ENCODE measurements around the gene CRYBG3. TPM values are rescaled to one million over a fixed set of nuclear protein-coding genes. Genes with fewer than 3 reads are reported as not detected.

CRYBG3 gene
- total RNA-seq, 1 donor from 2014 or later = 15.4 TPM

- DNase-seq (ENCODE audit: low read depth in 2 of 2) = no peak
Measured at GRCh38 chr3:97942801-97943546, 121.2 kb downstream of the CRYBG3 start.

- no peak for DNase-seq (ENCODE audit: low read depth in 2 of 2)
Measured at GRCh38 chr3:97948351-97949109, 126.7 kb downstream of the CRYBG3 start.

- DNase-seq (ENCODE audit: low read depth in 2 of 2) = no peak
Measured at GRCh38 chr3:97949110-97949485, 127.3 kb downstream of the CRYBG3 start.

GRCh38 chr3:97949743-97950142 lies 127.9 kb downstream of the CRYBG3 start:
- DNase-seq (ENCODE audit: low read depth in 2 of 2) = no peak

- no peak for DNase-seq (ENCODE audit: low read depth in 2 of 2)
Measured at GRCh38 chr3:97950360-97950759, 128.5 kb downstream of the CRYBG3 start.

GRCh38 chr3:97952280-97952679 lies 130.5 kb downstream of the CRYBG3 start:
- DNase-seq (ENCODE audit: low read depth in 2 of 2) = no peak

GRCh38 chr3:97952872-97953271 lies 131.1 kb downstream of the CRYBG3 start:
- DNase-seq (ENCODE audit: low read depth in 2 of 2) = no peak

GRCh38 chr3:97954228-97954827 lies 132.5 kb downstream of the CRYBG3 start:
- DNase-seq (ENCODE audit: low read depth in 2 of 2) = no peak

GRCh38 chr3:97956051-97956450 lies 134.2 kb downstream of the CRYBG3 start:
- DNase-seq (ENCODE audit: low read depth in 2 of 2) = no peak

GRCh38 chr3:97957617-97958311 lies 136.0 kb downstream of the CRYBG3 start:
- DNase-seq (ENCODE audit: low read depth in 2 of 2) = no peak

GRCh38 chr3:97958396-97958795 lies 136.6 kb downstream of the CRYBG3 start:
- DNase-seq (ENCODE audit: low read depth in 2 of 2) = peak in 1 of 2 donors; percentile 23

- no peak for DNase-seq (ENCODE audit: low read depth in 2 of 2)
Measured at GRCh38 chr3:97958796-97959195, 137.0 kb downstream of the CRYBG3 start.

- DNase-seq (ENCODE audit: low read depth in 2 of 2) = no peak
Measured at GRCh38 chr3:97959872-97960271, 138.1 kb downstream of the CRYBG3 start.

- DNase-seq (ENCODE audit: low read depth in 2 of 2) = no peak
Measured at GRCh38 chr3:97960551-97960950, 138.7 kb downstream of the CRYBG3 start.

- DNase-seq (ENCODE audit: low read depth in 2 of 2) = no peak
Measured at GRCh38 chr3:97960993-97961766, 139.4 kb downstream of the CRYBG3 start.

- DNase-seq (ENCODE audit: low read depth in 2 of 2) = no peak
Measured at GRCh38 chr3:97967966-97968365, 146.2 kb downstream of the CRYBG3 start.

GRCh38 chr3:97968376-97968775 lies 146.6 kb downstream of the CRYBG3 start:
- DNase-seq (ENCODE audit: low read depth in 2 of 2) = no peak

- no peak for DNase-seq (ENCODE audit: low read depth in 2 of 2)
Measured at GRCh38 chr3:97969541-97969940, 147.7 kb downstream of the CRYBG3 start.

- DNase-seq (ENCODE audit: low read depth in 2 of 2) = no peak
Measured at GRCh38 chr3:97970156-97970555, 148.3 kb downstream of the CRYBG3 start.

GRCh38 chr3:97970956-97971620 lies 149.3 kb downstream of the CRYBG3 start:
- DNase-seq (ENCODE audit: low read depth in 2 of 2) = no peak
